Esophagus squamous epithelium (tissue), 5 donors: Measurements from ENCODE around the gene NDUFS3. TPM values are rescaled to one million over a fixed set of nuclear protein-coding genes. Genes with fewer than 3 reads are reported as not detected.

Experiments used
- DNase-seq: peaks from one replicate; lab custom pipeline; 2025; lab: John Stamatoyannopoulos, UW
- H3K27ac ChIP-seq, 4 donors: fragments of 200-600 bp; sonication (generic); one replicate each; pipeline ENCODE4 v1.5.1; 2016 to 2019; ENCODE audit warnings: mild to moderate bottlenecking in 1 of 4
- H3K27me3 ChIP-seq, 4 donors: fragments of 200-600 bp; sonication (generic); 1 replicate in 3 of 4; 2 replicates in 1 of 4; pipeline versions ENCODE4 v1.5.1 to v1.6.0; 2017 to 2021; ENCODE audit warnings: antibody characterized with exemption in 1 of 4
- H3K36me3 ChIP-seq, 3 donors: fragments of 200-600 bp; sonication (generic); one replicate each; pipeline ENCODE4 v1.5.1; 2016 to 2019
- H3K4me1 ChIP-seq, 3 donors: fragments of 200-600 bp; sonication (generic); one replicate each; pipeline ENCODE4 v1.5.1; 2017 to 2019
- H3K4me3 ChIP-seq, 4 donors: fragments of 200-600 bp; sonication (generic); 1 replicate in 3 of 4; 2 replicates in 1 of 4; pipeline ENCODE4 v1.5.1; 2016 to 2019; ENCODE audit warnings: mild to moderate bottlenecking in 2 of 4, moderate library complexity in 1 of 4
- H3K9me3 ChIP-seq, 3 donors: fragments of 200-600 bp; sonication (generic); one replicate each; pipeline ENCODE4 v1.5.1; 2016 to 2019
- POLR2A ChIP-seq, 4 donors: fragments of 450-650 bp; IDR thresholded peaks; one replicate each; pipeline ENCODE4 v1.6.1; 2017; ENCODE audit warnings: antibody characterized with exemption in 4 of 4, mild to moderate bottlenecking in 4 of 4, moderate library complexity in 3 of 4
- WGBS, 2 donors: methylation state at CpG; one replicate each; pipeline ENCODE4 v1.1.5; 2018; 5-methylcytosine and 5-hydroxymethylcytosine counted together
- intact Hi-C: fragments of 100-400 bp; cut with DNase I; formaldehyde crosslinking; loops from one replicate; pipeline ENCODE4 v1.15.0; 2022
- total RNA-seq, 4 donors: library from RNA; depleted of rRNA; stranded (reverse); fragments of >200 nt; gene quantifications; one replicate each; pipeline ENCODE4 v1.1.0, GENCODE V29; 2016
- TF ChIP-seq, protein P1 (sequence below), 6 experiments: fragments of 450-650 bp in 4 of 6; fragments of 200-600 bp in 2 of 6; sonication (generic) in 2 of 6; IDR thresholded peaks; one replicate each; pipeline ENCODE4 v1.5.1; 2016 to 2019; ENCODE audit warnings: antibody characterized with exemption in 6 of 6, mild to moderate bottlenecking in 4 of 6, moderate library complexity in 4 of 6
- donor health status: DM: yes; HTN: yes; CAD: no.

NDUFS3 gene
- total RNA-seq, 4 donors from 2014 or later, result 65.5 to 89.9 (median 83.6) TPM

DNA sequence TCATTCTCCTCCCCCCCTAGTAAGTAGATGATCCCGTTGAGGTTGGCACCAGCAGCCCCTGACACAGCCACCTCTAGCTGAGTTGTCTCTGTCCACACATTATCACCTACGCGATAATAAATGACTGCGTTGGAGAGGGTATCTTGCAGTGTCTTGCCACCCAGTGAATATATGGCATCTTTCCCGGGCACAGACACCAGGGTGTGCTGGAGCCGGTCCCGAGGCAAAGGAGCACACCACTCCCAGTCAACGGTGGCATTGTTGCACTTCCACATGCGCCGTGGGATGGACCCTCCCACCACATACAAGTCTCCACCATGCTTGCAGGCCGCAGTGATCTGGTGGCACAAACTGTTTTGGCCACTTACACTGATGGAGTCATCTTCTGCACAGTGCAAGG, 5.6 kb upstream of the NDUFS3 start:
- intact Hi-C loops, result no loop called here
- DNase-seq, result no peak
- H3K4me1 ChIP-seq, result peaks cover 9 to 43% (median 15%) of the 10 kb centered on the region in 3 donors
- 57 to 67% methylated on average over 7 to 10 of the region's 11 CpGs for WGBS, 2 donors
- no peaks in the 10 kb centered on the region for H3K9me3 ChIP-seq
- no peaks in the 10 kb centered on the region for H3K27me3 ChIP-seq
- no peak overlapping the region for H3K4me3 ChIP-seq
- peaks cover 8 to 93% (median 15%) of the 10 kb centered on the region in 3 donors for H3K36me3 ChIP-seq
- H3K27ac ChIP-seq, result no peak overlapping the region
- TF ChIP-seq, protein P1, sequence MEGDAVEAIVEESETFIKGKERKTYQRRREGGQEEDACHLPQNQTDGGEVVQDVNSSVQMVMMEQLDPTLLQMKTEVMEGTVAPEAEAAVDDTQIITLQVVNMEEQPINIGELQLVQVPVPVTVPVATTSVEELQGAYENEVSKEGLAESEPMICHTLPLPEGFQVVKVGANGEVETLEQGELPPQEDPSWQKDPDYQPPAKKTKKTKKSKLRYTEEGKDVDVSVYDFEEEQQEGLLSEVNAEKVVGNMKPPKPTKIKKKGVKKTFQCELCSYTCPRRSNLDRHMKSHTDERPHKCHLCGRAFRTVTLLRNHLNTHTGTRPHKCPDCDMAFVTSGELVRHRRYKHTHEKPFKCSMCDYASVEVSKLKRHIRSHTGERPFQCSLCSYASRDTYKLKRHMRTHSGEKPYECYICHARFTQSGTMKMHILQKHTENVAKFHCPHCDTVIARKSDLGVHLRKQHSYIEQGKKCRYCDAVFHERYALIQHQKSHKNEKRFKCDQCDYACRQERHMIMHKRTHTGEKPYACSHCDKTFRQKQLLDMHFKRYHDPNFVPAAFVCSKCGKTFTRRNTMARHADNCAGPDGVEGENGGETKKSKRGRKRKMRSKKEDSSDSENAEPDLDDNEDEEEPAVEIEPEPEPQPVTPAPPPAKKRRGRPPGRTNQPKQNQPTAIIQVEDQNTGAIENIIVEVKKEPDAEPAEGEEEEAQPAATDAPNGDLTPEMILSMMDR (IDR thresholded peaks at IDR 0.05), result no peak
- TF ChIP-seq POLR2A (IDR thresholded peaks at IDR 0.05), result no peak

DNA sequence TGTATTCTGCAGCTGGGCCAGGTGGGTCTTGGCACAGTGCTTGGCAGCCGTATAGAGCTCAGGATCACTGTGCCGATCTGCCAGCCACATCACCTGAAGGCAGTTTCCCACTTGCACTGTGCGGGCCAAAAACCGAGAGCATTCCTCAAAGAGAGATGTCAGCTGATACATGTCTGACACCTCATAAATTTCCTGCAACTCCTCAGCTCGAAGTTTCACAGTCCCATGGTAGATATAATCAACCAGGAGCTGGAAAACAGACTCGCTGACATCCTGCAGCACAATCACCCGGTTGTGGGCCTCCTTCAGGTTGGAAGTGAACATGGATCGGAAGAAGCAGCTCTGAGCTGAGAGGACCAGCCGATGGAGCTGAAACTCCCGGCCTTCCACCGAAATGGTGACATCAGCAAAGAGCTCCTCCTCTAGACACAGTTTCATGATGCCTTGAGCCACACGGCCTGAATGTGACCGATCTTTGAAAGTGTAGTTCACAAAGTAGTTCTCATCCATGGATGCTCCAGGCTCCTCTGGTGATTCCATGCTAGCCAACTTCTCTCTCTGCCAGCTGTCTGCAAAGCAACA, 1.3 kb upstream of the NDUFS3 start:
- no peak for TF ChIP-seq POLR2A (IDR thresholded peaks at IDR 0.05)
- TF ChIP-seq, protein P1 (IDR thresholded peaks at IDR 0.05), result no peak
- H3K36me3 ChIP-seq, result peaks cover 23 to 75% (median 24%) of the 10 kb centered on the region in 3 donors
- 70% methylated on average over 9 to 11 of the region's 13 CpGs for WGBS, 2 donors
- no peaks in the 10 kb centered on the region for H3K27me3 ChIP-seq
- H3K4me1 ChIP-seq, result peaks cover 11 to 48% (median 23%) of the 10 kb centered on the region in 3 donors
- H3K27ac ChIP-seq, result no peak overlapping the region
- DNase-seq, result no peak
- intact Hi-C loops, result no loop called here
- H3K9me3 ChIP-seq, result no peaks in the 10 kb centered on the region
- H3K4me3 ChIP-seq, result peak overlapping the region in 3 of 4 donors; percentile 88 to 97 (median 97)

GRCh38 chr11:47583844-47584243, 5.0 kb downstream of the NDUFS3 start:
- intact Hi-C loops, result no loop called here
- H3K27me3 ChIP-seq, result peaks cover 0 to under 1% (median 0%) of the 10 kb centered on the region in 4 donors
- H3K27ac ChIP-seq, result no peak overlapping the region
- no peak for DNase-seq
- H3K9me3 ChIP-seq, result no peaks in the 10 kb centered on the region
- 67 to 85% methylated on average over 3 to 5 of the region's 5 CpGs for WGBS, 2 donors
- H3K4me3 ChIP-seq, result no peak overlapping the region
- TF ChIP-seq, protein P1 (IDR thresholded peaks at IDR 0.05), result no peak
- TF ChIP-seq POLR2A (IDR thresholded peaks at IDR 0.05), result no peak
- peaks cover 0 to 16% (median 8%) of the 10 kb centered on the region in 3 donors for H3K4me1 ChIP-seq
- H3K36me3 ChIP-seq, result peaks cover 24 to 55% (median 36%) of the 10 kb centered on the region in 3 donors

GRCh38 chr11:47586098-47586855, 7.4 kb downstream of the NDUFS3 start, which contains the start of gene FAM180B:
TSS of gene FAM180B (plus strand) at chr11:47586678. CDS start at chr11:47586769, 91 bp downstream.
- Histone ChIP-seq H3K27ac (peak within 1 kb of the TSS in 2 of 4 donors; percentile 21 to 28), H3K9me3 (peaks cover 0 to 4% (median 0%) of the 10 kb centered on the region in 3 donors), H3K4me3 (no peak within 1 kb of the TSS), H3K4me1 (peaks cover 0 to 13% (median 0%) of the 10 kb centered on the region in 3 donors), H3K36me3 (peaks cover 24 to 44% (median 34%) of the 10 kb centered on the region in 3 donors), H3K27me3 (peaks cover 0 to 25% (median 0%) of the 10 kb centered on the region in 4 donors)
- no peak for DNase-seq
- intact Hi-C loops, result no loop called here
- 53 to 72% methylated on average over 4 to 6 of the region's 12 CpGs for WGBS, 2 donors
- TF ChIP-seq, protein P1 (IDR thresholded peaks at IDR 0.05), result no peak
- no peak for TF ChIP-seq POLR2A (IDR thresholded peaks at IDR 0.05)
